Fibroblast of the aortic adventitia (primary cell): ENCODE measurements around the gene TRMT6. TPM values are rescaled to one million over a fixed set of nuclear protein-coding genes. Genes with fewer than 3 reads are reported as not detected.
A peak's percentile ranks its signal among the peaks of the same experiment; 100 is the strongest.

ENCODE experiments used
- DNase-seq: peaks from one replicate; pipeline ENCODE4 v3.0.0-alpha.2; 2010; ENCODE audit warnings: low read depth
- H3K4me3 ChIP-seq: 2 replicates; pipeline ENCODE4 v1.5.1; 2011; ENCODE audit warnings: low read depth, mild to moderate bottlenecking, control low read depth, low read length, moderate library complexity
- CTCF ChIP-seq: IDR thresholded peaks from 2 replicates; pipeline ENCODE4 v1.5.1; 2011; ENCODE audit warnings: mild to moderate bottlenecking, low read length, control low read depth, inconsistent platforms; ENCODE audit not compliant: insufficient read depth
- total RNA-seq: library from RNA; depleted of rRNA; stranded (reverse); fragments of >200 nt; gene quantifications from 2 replicates; pipeline ENCODE4 v1.2.3, GENCODE V29; 2012; ENCODE audit warnings: low replicate concordance

The TRMT6 gene
- total RNA-seq, 1 donor: 8.0 TPM

GRCh38 chr20:5973971-5974370 is 23.6 kb upstream of the TRMT6 start:
- no peak for TF ChIP-seq CTCF
- DNase-seq: no peak
- H3K4me3 ChIP-seq: no peak overlapping the region

GRCh38 chr20:5973172-5973571 is 22.8 kb upstream of the TRMT6 start:
- no peak overlapping the region for H3K4me3 ChIP-seq
- TF ChIP-seq CTCF: no peak
- DNase-seq: peak; percentile 37

GRCh38 chr20:5971203-5971602 is 20.9 kb upstream of the TRMT6 start:
- no peak overlapping the region for H3K4me3 ChIP-seq
- no peak for TF ChIP-seq CTCF
- no peak for DNase-seq

DNA sequence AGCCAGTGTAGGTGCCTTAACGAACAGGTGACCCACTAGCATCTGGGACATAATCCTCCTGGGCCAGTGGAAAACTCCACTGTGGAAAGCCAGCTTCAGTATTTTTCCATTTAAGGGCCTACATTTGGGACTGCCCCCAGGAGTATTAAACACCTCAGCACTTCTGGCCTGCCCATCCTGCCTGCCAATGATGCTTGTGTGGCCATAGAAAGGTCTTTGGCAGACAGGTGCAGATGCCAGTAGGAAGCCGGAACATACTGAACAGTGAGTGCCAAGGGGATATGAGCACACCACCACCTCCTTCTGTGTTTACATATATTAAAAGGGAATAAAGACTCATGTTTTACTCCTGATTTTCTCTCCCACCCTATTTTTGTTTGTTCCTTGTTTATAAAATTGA is 20.0 kb upstream of the TRMT6 start:
- TF ChIP-seq CTCF: no peak
- no peak for DNase-seq
- no peak overlapping the region for H3K4me3 ChIP-seq

DNA sequence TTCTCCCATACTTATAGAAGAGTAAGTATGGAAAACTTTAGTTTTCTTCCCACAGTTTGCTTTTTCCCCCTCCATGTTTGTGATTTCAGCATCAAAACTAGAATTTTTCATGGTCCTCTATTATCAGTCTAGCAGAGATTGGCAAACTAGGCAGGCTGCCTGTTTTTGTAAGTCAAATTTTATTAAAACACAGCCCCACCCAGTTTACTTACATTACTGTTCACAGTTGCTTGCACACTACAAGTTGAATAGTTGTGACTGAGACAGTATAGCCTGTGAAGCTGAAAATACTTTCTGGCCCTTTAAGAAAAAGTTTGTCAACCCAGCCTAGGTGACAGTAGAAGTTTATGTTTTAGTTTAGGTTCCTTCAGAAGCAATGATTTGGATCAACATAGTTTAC is 19.6 kb upstream of the TRMT6 start:
- no peak overlapping the region for H3K4me3 ChIP-seq
- no peak for DNase-seq

GRCh38 chr20:5969348-5969935 is 19.1 kb upstream of the TRMT6 start:
- no peak for TF ChIP-seq CTCF
- no peak overlapping the region for H3K4me3 ChIP-seq
- no peak for DNase-seq

More for the DNA sequence above, 19.6 kb upstream of the TRMT6 start:
- TF ChIP-seq CTCF: no peak

- no peak for TF ChIP-seq CTCF
- no peak overlapping the region for H3K4me3 ChIP-seq
These were observed 18.1 kb upstream of the TRMT6 start for GRCh38 chr20:5968462-5968861.

More at GRCh38 chr20:5968462-5968861, 18.1 kb upstream of the TRMT6 start:
- DNase-seq: no peak
